Measurements from ENCODE around the gene PRTN3.

The PRTN3 gene

DNA sequence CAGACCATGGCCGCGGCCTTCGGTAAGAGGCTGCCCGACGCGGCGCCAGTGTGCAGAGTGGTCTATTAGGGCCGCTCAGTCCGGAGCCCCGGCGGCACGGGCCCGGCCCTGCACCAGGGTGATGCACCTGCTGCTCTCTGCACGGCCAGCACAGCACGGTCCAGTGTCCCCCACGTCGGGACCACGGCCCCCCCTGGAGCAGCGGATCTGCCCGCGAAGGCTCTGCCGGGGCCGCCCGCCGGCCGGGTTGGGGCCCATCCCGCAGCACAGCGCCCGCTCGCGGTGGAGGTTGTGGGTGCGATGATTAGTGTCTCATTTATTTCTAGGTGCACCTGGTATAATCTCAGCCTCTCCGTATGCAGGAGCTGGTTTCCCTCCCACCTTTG lies 35.6 kb upstream of the PRTN3 start (continued):
- TF ChIP-seq TSHZ2 (CRISPR knock-in tag; IDR thresholded peaks at IDR 0.05) (no peak), OSR1 (CRISPR knock-in tag; IDR thresholded peaks at IDR 0.05) (no peak), PATZ1 (CRISPR knock-in tag; IDR thresholded peaks at IDR 0.05; ENCODE audit: borderline replicate concordance) (no peak), ESRRG (CRISPR knock-in tag; IDR thresholded peaks at IDR 0.05) (no peak), ZNF70 (CRISPR knock-in tag; IDR thresholded peaks at IDR 0.05) (no peak), ARNTL (CRISPR knock-in tag; IDR thresholded peaks at IDR 0.05; ENCODE audit: borderline replicate concordance, low read depth) (no peak), SNAI2 (CRISPR knock-in tag; IDR thresholded peaks at IDR 0.05) (no peak)
- TF ChIP-seq, protein P1, sequence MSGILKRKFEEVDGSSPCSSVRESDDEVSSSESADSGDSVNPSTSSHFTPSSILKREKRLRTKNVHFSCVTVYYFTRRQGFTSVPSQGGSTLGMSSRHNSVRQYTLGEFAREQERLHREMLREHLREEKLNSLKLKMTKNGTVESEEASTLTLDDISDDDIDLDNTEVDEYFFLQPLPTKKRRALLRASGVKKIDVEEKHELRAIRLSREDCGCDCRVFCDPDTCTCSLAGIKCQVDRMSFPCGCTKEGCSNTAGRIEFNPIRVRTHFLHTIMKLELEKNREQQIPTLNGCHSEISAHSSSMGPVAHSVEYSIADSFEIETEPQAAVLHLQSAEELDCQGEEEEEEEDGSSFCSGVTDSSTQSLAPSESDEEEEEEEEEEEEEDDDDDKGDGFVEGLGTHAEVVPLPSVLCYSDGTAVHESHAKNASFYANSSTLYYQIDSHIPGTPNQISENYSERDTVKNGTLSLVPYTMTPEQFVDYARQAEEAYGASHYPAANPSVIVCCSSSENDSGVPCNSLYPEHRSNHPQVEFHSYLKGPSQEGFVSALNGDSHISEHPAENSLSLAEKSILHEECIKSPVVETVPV (CRISPR knock-in tag; IDR thresholded peaks at IDR 0.05): no peak

- no peak for ATAC-seq
- TF ChIP-seq PATZ1 (CRISPR knock-in tag; IDR thresholded peaks at IDR 0.05; ENCODE audit: borderline replicate concordance) (no peak), RARB (CRISPR knock-in tag; IDR thresholded peaks at IDR 0.05) (no peak), ZNF70 (CRISPR knock-in tag; IDR thresholded peaks at IDR 0.05) (no peak), ISL1 (CRISPR knock-in tag; IDR thresholded peaks at IDR 0.05) (no peak)
- TF ChIP-seq, protein P1 (CRISPR knock-in tag; IDR thresholded peaks at IDR 0.05): no peak
Observed at GRCh38 chr19:805600-806550, 34.9 kb upstream of the PRTN3 start.

GRCh38 chr19:806815-807421 lies 33.9 kb upstream of the PRTN3 start:
- TF ChIP-seq CSDC2 (CRISPR knock-in tag; IDR thresholded peaks at IDR 0.05) (no peak), TSHZ2 (CRISPR knock-in tag; IDR thresholded peaks at IDR 0.05) (no peak), SNAI2 (CRISPR knock-in tag; IDR thresholded peaks at IDR 0.05) (no peak), GLIS3 (CRISPR knock-in tag; IDR thresholded peaks at IDR 0.05) (no peak), TOX (CRISPR knock-in tag; IDR thresholded peaks at IDR 0.05; ENCODE audit: borderline replicate concordance) (no peak), PATZ1 (CRISPR knock-in tag; IDR thresholded peaks at IDR 0.05; ENCODE audit: borderline replicate concordance) (no peak)
- TF ChIP-seq, protein P1 (CRISPR knock-in tag; IDR thresholded peaks at IDR 0.05): no peak
- TF ChIP-seq, protein P2, sequence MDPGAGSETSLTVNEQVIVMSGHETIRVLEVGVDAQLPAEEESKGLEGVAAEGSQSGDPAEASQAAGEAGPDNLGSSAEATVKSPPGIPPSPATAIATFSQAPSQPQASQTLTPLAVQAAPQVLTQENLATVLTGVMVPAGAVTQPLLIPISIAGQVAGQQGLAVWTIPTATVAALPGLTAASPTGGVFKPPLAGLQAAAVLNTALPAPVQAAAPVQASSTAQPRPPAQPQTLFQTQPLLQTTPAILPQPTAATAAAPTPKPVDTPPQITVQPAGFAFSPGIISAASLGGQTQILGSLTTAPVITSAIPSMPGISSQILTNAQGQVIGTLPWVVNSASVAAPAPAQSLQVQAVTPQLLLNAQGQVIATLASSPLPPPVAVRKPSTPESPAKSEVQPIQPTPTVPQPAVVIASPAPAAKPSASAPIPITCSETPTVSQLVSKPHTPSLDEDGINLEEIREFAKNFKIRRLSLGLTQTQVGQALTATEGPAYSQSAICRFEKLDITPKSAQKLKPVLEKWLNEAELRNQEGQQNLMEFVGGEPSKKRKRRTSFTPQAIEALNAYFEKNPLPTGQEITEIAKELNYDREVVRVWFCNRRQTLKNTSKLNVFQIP (CRISPR knock-in tag; IDR thresholded peaks at IDR 0.05; ENCODE audit: borderline replicate concordance, low read depth): no peak
- no peak for ATAC-seq
